Heart right ventricle (tissue), 16 donors: ENCODE results near the gene TUT7. TPM values are rescaled to one million over a fixed set of nuclear protein-coding genes. Genes with fewer than 3 reads are reported as not detected.
"Not testable (repeated sequence)": the region's sequence is repeated elsewhere in the genome, so short reads cannot be mapped to it uniquely, and the experiment has no call there.

Source experiments
- ATAC-seq, 8 donors: fragments of 200-7000 bp; cut with Tn5 transposase; one replicate each; pipeline ENCODE4 v1.9.1; 2020; ENCODE audit warnings: mild to moderate bottlenecking in 8 of 8, moderate library complexity in 8 of 8, moderate number of reproducible peaks in 1 of 8
- DNase-seq, 2 donors: peaks; one replicate each; pipeline ENCODE4 v3.0.0-alpha.2; 2020
- H3K27ac ChIP-seq, 10 donors: fragments of 200-600 bp; sonication (generic) in 2 of 10; one replicate each; pipeline versions ENCODE4 v1.5.0 to v1.8.0; 2020 to 2022; ENCODE audit warnings: mild to moderate bottlenecking in 3 of 10
- H3K27me3 ChIP-seq, 7 donors: fragments of 200-600 bp; one replicate each; pipeline ENCODE4 v1.8.0; 2021 to 2022; ENCODE audit warnings: mild to moderate bottlenecking in 2 of 7
- H3K36me3 ChIP-seq, 9 donors: fragments of 200-600 bp; sonication (generic) in 1 of 9; one replicate each; pipeline versions ENCODE4 v1.5.0 to v1.8.0; 2020 to 2022; ENCODE audit warnings: mild to moderate bottlenecking in 2 of 9
- H3K4me1 ChIP-seq, 9 donors: fragments of 200-600 bp; sonication (generic) in 1 of 9; one replicate each; pipeline versions ENCODE4 v1.5.0 to v1.8.0; 2020 to 2022; ENCODE audit warnings: mild to moderate bottlenecking in 4 of 9
- H3K4me3 ChIP-seq, 10 donors: fragments of 200-600 bp; sonication (generic) in 2 of 10; one replicate each; pipeline versions ENCODE4 v1.5.0 to v1.8.0; 2020 to 2022; ENCODE audit warnings: mild to moderate bottlenecking in 7 of 10, moderate library complexity in 2 of 10
- H3K9me3 ChIP-seq, 11 donors: fragments of 200-600 bp in 10 of 11; sonication (generic) in 2 of 11; one replicate each; pipeline versions ENCODE4 v1.5.0 to v1.8.0; 2013 to 2022; ENCODE audit warnings: mild to moderate bottlenecking in 2 of 11, control low read depth in 1 of 11, moderate library complexity in 1 of 11
- CTCF ChIP-seq, 9 donors: fragments of 200-600 bp; sonication (generic) in 2 of 9; IDR thresholded peaks; one replicate each; pipeline versions ENCODE4 v1.5.0 to v1.8.0; 2021 to 2022; ENCODE audit warnings: antibody characterized with exemption in 9 of 9, mild to moderate bottlenecking in 5 of 9, moderate library complexity in 1 of 9
- WGBS, 2 donors: extraction: QIAGEN DNeasy Blood & Tissue Kit; methylation state at CpG; one replicate each; pipeline ENCODE4 v1.1.7; 2013; ENCODE audit warnings: inconsistent platforms in 1 of 2; 5-methylcytosine and 5-hydroxymethylcytosine counted together
- intact Hi-C, 10 donors: fragments of 100-400 bp; cut with DNase I; formaldehyde crosslinking; loops; one replicate each; pipeline versions ENCODE4 v1.11.1 to v1.14.2; 2022
- polyA plus RNA-seq, 2 donors: library from polyadenylated mRNA; stranded (reverse); fragments of 200-250 nt; gene quantifications; one replicate each; pipeline ENCODE4 v1.2.3, GENCODE V29; 2013
- total RNA-seq, 10 donors: library from RNA; stranded (reverse); fragmentation: NEBNext Ultra II Directional in 3 of 10; extraction: Animal tissue kit (Norgen Biotek cat#: 25700) in 3 of 10; gene quantifications; one replicate each; pipeline versions ENCODE4 v1.2.1 to v1.2.4, GENCODE V29; 2021 to 2023
- donor health status: Arrhythmogenic right ventricular cardiomyopathy.
- donor health status: ischemic (EF 13 %, LVEDD 7.1; RV severe dilation, severe dysfunction).
- donor health status: healthy with polysubstance abuse.
- donor health status: DM: no; HTN: yes; CAD: no.
- donor health status: DM: no; HTN: no; CAD: no.
- donor health status: ischemic (EF 25% LVEDD 6.9; RV normal size, moderate dysfunction).
- donor health status: ischemic (EF 25% LVEDD 5.7; RV mildly dilated, moderate dysfunction).
- donor health status: healthy.
- donor health status: DM: yes; HTN: yes; CAD: no.
- donor health status: Ischemic cardiomyopathy.
- donor health status: ischemic (EF 35%, LVEDD 5.7; RV mildly dilated, moderate dysfunction).
- donor health status: nonischemic (EF 11% LVEDD 7.7; RV severe dilation, severe dysfunction).
- donor health status: DM: yes; HTN: yes; CAD: no.
- donor health status: PGD.
- donor health status: ischemic (EF 29% LVEDD 5.4; RV normal size, mild dysfunction).
- donor health status: nonischemic (EF 23%, LVEDD 6.1; RV moderate dilation, normal function).

Gene TUT7
- total and polyA plus RNA-seq, 12 donors, result 6.0 to 16.7 (median 14.2) TPM

- no peaks in the 10 kb centered on the region for H3K9me3 ChIP-seq
- intact Hi-C loops, result no loop called here
- no peak overlapping the region for H3K4me3 ChIP-seq
- H3K27me3 ChIP-seq, result no peaks in the 10 kb centered on the region
- no peak overlapping the region for H3K27ac ChIP-seq
- no peak for DNase-seq
- TF ChIP-seq CTCF (IDR thresholded peaks at IDR 0.05), result no peak
- ATAC-seq, result no peak
- H3K36me3 ChIP-seq, result peaks cover 0 to 100% (median 83%) of the 10 kb centered on the region in 9 donors
- 23 to 46% methylated on average over 1 of the region's 1 CpG for WGBS, 2 donors
- H3K4me1 ChIP-seq, result peaks cover 0 to 4% (median 0%) of the 10 kb centered on the region in 9 donors
Measured at GRCh38 chr9:86301686-86302085, 52.5 kb downstream of the TUT7 start.

- no peak for TF ChIP-seq CTCF (IDR thresholded peaks at IDR 0.05)
- Histone ChIP-seq H3K27ac (no peak overlapping the region), H3K36me3 (peaks cover 0 to 100% (median 83%) of the 10 kb centered on the region in 9 donors), H3K4me3 (no peak overlapping the region), H3K27me3 (no peaks in the 10 kb centered on the region), H3K4me1 (peaks cover 0 to 4% (median 0%) of the 10 kb centered on the region in 9 donors), H3K9me3 (no peaks in the 10 kb centered on the region)
- 95 to 96% methylated on average over 2 of the region's 2 CpGs for WGBS, 2 donors
- DNase-seq (no peak), ATAC-seq (no peak)
- intact Hi-C loops, result no loop called here
Measured at GRCh38 chr9:86300701-86301100, 53.5 kb downstream of the TUT7 start.

GRCh38 chr9:86298873-86299272 lies 55.3 kb downstream of the TUT7 start:
- intact Hi-C loops, result no loop called here
- Histone ChIP-seq H3K4me1 (peaks cover 0 to 4% (median 0%) of the 10 kb centered on the region in 9 donors), H3K9me3 (no peaks in the 10 kb centered on the region), H3K36me3 (peaks cover 0 to 100% (median 71%) of the 10 kb centered on the region in 9 donors), H3K27me3 (no peaks in the 10 kb centered on the region), H3K27ac (no peak overlapping the region), H3K4me3 (no peak overlapping the region)
- ATAC-seq (peak in 1 of 8 donors; percentile 33), DNase-seq (no peak)
- WGBS, 2 donors, result 93 to 97% methylated on average over 11 of the region's 11 CpGs
- no peak for TF ChIP-seq CTCF (IDR thresholded peaks at IDR 0.05)

DNA sequence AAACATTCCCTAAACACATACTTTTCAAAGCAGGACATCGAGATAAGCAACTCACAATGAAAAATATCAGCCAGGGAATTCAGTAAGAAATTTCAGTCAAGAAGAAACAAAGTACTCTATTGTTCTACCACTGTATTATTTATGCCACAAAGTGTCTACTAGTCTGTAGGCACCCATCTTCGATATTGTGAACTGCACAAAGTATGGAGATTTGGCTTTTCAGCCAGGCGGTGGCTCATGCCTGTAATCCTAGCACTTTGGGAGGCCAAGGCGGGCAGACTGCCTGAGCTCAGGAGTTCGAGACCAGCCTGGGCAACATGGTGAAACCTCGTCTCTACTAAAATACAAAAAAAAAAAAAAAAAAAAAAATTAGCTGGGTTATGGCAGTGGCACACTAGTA lies 63.9 kb downstream of the TUT7 start:
- DNase-seq, ATAC-seq, intact Hi-C loops, H3K9me3 ChIP-seq, H3K4me3 ChIP-seq, H3K27ac ChIP-seq, H3K27me3 ChIP-seq, H3K4me1 ChIP-seq: not testable (repeated sequence)
- H3K36me3 ChIP-seq, result peaks cover 0 to 98% (median 0%) of the 10 kb centered on the region in 9 donors
- 92 to 93% methylated on average over 6 of the region's 6 CpGs for WGBS, 2 donors

- ATAC-seq (no peak), DNase-seq (no peak)
- Histone ChIP-seq H3K27me3 (no peaks in the 10 kb centered on the region), H3K36me3 (peaks cover 0 to 81% (median 0%) of the 10 kb centered on the region in 9 donors), H3K4me1 (peaks cover 0 to 4% (median 0%) of the 10 kb centered on the region in 9 donors), H3K27ac (no peak overlapping the region), H3K4me3 (no peak overlapping the region), H3K9me3 (no peaks in the 10 kb centered on the region)
- intact Hi-C loops, result no loop called here
- WGBS, 2 donors, result 91 to 92% methylated on average over 6 of the region's 6 CpGs
- no peak for TF ChIP-seq CTCF (IDR thresholded peaks at IDR 0.05)
Measured at GRCh38 chr9:86288499-86289198, 65.6 kb downstream of the TUT7 start.
